HEK293 (cell line): ENCODE measurements around the gene SH3GLB2.
A peak's percentile ranks its signal among the peaks of the same experiment; 100 is the strongest.

Experiments used
- CTCF ChIA-PET: fragments of 350-600 bp; formaldehyde crosslinking; extraction: SDS; loops from one replicate; lab custom pipeline; 2021; ENCODE audit warnings: antibody characterized with exemption; lab: Yijun Ruan, JAX
- POLR2A ChIA-PET: fragments of 300-600 bp; formaldehyde crosslinking; extraction: SDS; loops from one replicate; lab custom pipeline; 2020; ENCODE audit warnings: antibody characterized with exemption, inconsistent platforms; lab: Yijun Ruan, JAX
- H3K27ac ChIP-seq: fragments of 200-500 bp; sonication (Bioruptor generic); 2 replicates; pipeline ENCODE4 v1.5.1; 2014; ENCODE audit warnings: low read depth, low read length, control low read depth, inconsistent platforms; ENCODE audit errors: extremely low read depth
- H3K36me3 ChIP-seq, 2 experiments: fragments of 200-500 bp in 1 of 2; sonication (Bioruptor generic) in 1 of 2; 1 replicate in 1 of 2; 2 replicates in 1 of 2; pipeline ENCODE4 v1.5.1; 2014 to 2017; ENCODE audit warnings: inconsistent platforms in 2 of 2, low read length in 2 of 2; ENCODE audit not compliant: control insufficient read depth in 2 of 2, insufficient read depth in 1 of 2
- H3K4me1 ChIP-seq: fragments of 200-500 bp; sonication (Bioruptor generic); 2 replicates; pipeline ENCODE4 v1.5.1; 2014; ENCODE audit warnings: mild to moderate bottlenecking, low read length, inconsistent platforms; ENCODE audit not compliant: control insufficient read depth, insufficient read depth
- H3K4me3 ChIP-seq: 2 replicates; pipeline ENCODE4 v1.5.1; 2011; ENCODE audit warnings: low read depth, mild to moderate bottlenecking, control low read depth, low read length, moderate library complexity
- H3K9me3 ChIP-seq: fragments of 200-500 bp; sonication (Bioruptor generic); 2 replicates; pipeline ENCODE4 v1.5.1; 2014; ENCODE audit warnings: low read depth, low read length, inconsistent platforms; ENCODE audit not compliant: control insufficient read depth, insufficient read depth
- BCL11B ChIP-seq: fragments of 450-650 bp; formaldehyde crosslinking; IDR thresholded peaks from 2 replicates; pipeline ENCODE4 v1.5.1; 2016; ENCODE audit warnings: low read depth, missing biosample characterization, missing genetic modification characterization
- GFI1B ChIP-seq: fragments of 450-650 bp; formaldehyde crosslinking; IDR thresholded peaks from 2 replicates; pipeline ENCODE4 v1.5.1; 2016; ENCODE audit warnings: missing biosample characterization, missing genetic modification characterization
- KLF10 ChIP-seq: fragments of 450-650 bp; IDR thresholded peaks from 2 replicates; pipeline ENCODE4 v1.5.1; 2018; ENCODE audit warnings: missing biosample characterization, mild to moderate bottlenecking, missing genetic modification characterization
- KLF9 ChIP-seq: fragments of 450-650 bp; formaldehyde crosslinking; IDR thresholded peaks from 2 replicates; pipeline ENCODE4 v1.5.1; 2016; ENCODE audit warnings: missing biosample characterization, missing genetic modification characterization, low read depth
- REPIN1 ChIP-seq: fragments of 450-650 bp; formaldehyde crosslinking; IDR thresholded peaks from 2 replicates; pipeline ENCODE4 v1.5.1; 2017; ENCODE audit warnings: missing biosample characterization, missing genetic modification characterization, low read depth
- SP2 ChIP-seq: fragments of 450-650 bp; formaldehyde crosslinking; IDR thresholded peaks from 2 replicates; pipeline ENCODE4 v1.5.1; 2016; ENCODE audit warnings: missing biosample characterization, missing genetic modification characterization
- SP7 ChIP-seq: fragments of 450-650 bp; formaldehyde crosslinking; IDR thresholded peaks from 2 replicates; pipeline ENCODE4 v1.5.1; 2016; ENCODE audit warnings: missing biosample characterization, missing genetic modification characterization
- ZBTB1 ChIP-seq: fragments of 450-650 bp; formaldehyde crosslinking; IDR thresholded peaks from 2 replicates; pipeline ENCODE4 v1.5.1; 2016; ENCODE audit warnings: missing biosample characterization, missing genetic modification characterization
- ZBTB8A ChIP-seq: fragments of 450-650 bp; formaldehyde crosslinking; IDR thresholded peaks from 2 replicates; pipeline ENCODE4 v1.5.1; 2016; ENCODE audit warnings: missing biosample characterization, missing genetic modification characterization
- ZNF112 ChIP-seq: fragments of 450-650 bp; formaldehyde crosslinking; IDR thresholded peaks from 2 replicates; pipeline ENCODE4 v1.5.0; 2017; ENCODE audit warnings: missing biosample characterization, missing genetic modification characterization
- ZNF155 ChIP-seq: fragments of 450-650 bp; formaldehyde crosslinking; IDR thresholded peaks from 2 replicates; pipeline ENCODE4 v1.5.1; 2016; ENCODE audit warnings: missing biosample characterization, missing genetic modification characterization
- ZNF16 ChIP-seq: fragments of 450-650 bp; formaldehyde crosslinking; IDR thresholded peaks from 2 replicates; pipeline ENCODE4 v1.5.1; 2016; ENCODE audit warnings: low read depth, missing biosample characterization, missing genetic modification characterization
- ZNF175 ChIP-seq: fragments of 450-650 bp; formaldehyde crosslinking; IDR thresholded peaks from 2 replicates; pipeline ENCODE4 v1.5.1; 2016; ENCODE audit warnings: missing biosample characterization, missing genetic modification characterization
- ZNF2 ChIP-seq: fragments of 450-650 bp; formaldehyde crosslinking; IDR thresholded peaks from 2 replicates; pipeline ENCODE4 v1.5.1; 2016; ENCODE audit warnings: missing biosample characterization, missing genetic modification characterization
- ZNF274 ChIP-seq, 2 experiments: fragments of 200-500 bp in 1 of 2; fragments of 450-650 bp in 1 of 2; sonication (Bioruptor generic) in 1 of 2; formaldehyde crosslinking in 1 of 2; IDR thresholded peaks; 2 replicates each; pipeline versions ENCODE4 v1.5.1 to v1.6.1; 2014 to 2016; ENCODE audit warnings: borderline replicate concordance in 1 of 2, inconsistent platforms in 1 of 2, low read length in 1 of 2, missing biosample characterization in 1 of 2, missing genetic modification characterization in 1 of 2
- ZNF302 ChIP-seq: fragments of 450-650 bp; formaldehyde crosslinking; IDR thresholded peaks from 2 replicates; pipeline ENCODE4 v1.5.1; 2016; ENCODE audit warnings: missing biosample characterization, missing genetic modification characterization, low read depth
- ZNF501 ChIP-seq: fragments of 450-650 bp; formaldehyde crosslinking; IDR thresholded peaks from 2 replicates; pipeline ENCODE4 v1.5.1; 2016; ENCODE audit warnings: missing biosample characterization, missing genetic modification characterization
- ZNF621 ChIP-seq: fragments of 450-650 bp; formaldehyde crosslinking; IDR thresholded peaks from 2 replicates; pipeline ENCODE4 v1.5.1; 2017; ENCODE audit warnings: missing biosample characterization, missing genetic modification characterization
- ZNF654 ChIP-seq: fragments of 450-650 bp; formaldehyde crosslinking; IDR thresholded peaks from 2 replicates; pipeline ENCODE4 v1.5.1; 2016; ENCODE audit warnings: low read depth, missing biosample characterization, missing genetic modification characterization
- ZNF660 ChIP-seq: fragments of 450-650 bp; IDR thresholded peaks from 2 replicates; pipeline ENCODE4 v1.5.1; 2018; ENCODE audit warnings: missing biosample characterization, mild to moderate bottlenecking, missing genetic modification characterization
- ZNF701 ChIP-seq: fragments of 450-650 bp; formaldehyde crosslinking; IDR thresholded peaks from 2 replicates; pipeline ENCODE4 v1.5.1; 2016; ENCODE audit warnings: missing biosample characterization, missing genetic modification characterization
- ZNF776 ChIP-seq: fragments of 450-650 bp; formaldehyde crosslinking; IDR thresholded peaks from 2 replicates; pipeline ENCODE4 v1.5.0; 2017; ENCODE audit warnings: missing biosample characterization, missing genetic modification characterization, borderline replicate concordance
- ZSCAN23 ChIP-seq: fragments of 450-650 bp; formaldehyde crosslinking; IDR thresholded peaks from 2 replicates; pipeline ENCODE4 v1.5.1; 2016; ENCODE audit warnings: missing biosample characterization, missing genetic modification characterization
- TF ChIP-seq, protein P1 (sequence below): fragments of 450-650 bp; IDR thresholded peaks from 2 replicates; pipeline ENCODE4 v1.5.1; 2018; ENCODE audit warnings: missing biosample characterization, mild to moderate bottlenecking, missing genetic modification characterization
- TF ChIP-seq, protein P2 (sequence below): fragments of 450-650 bp; formaldehyde crosslinking; conservative IDR thresholded peaks from 2 replicates; pipeline ENCODE4 v1.5.1; 2016; ENCODE audit warnings: low read depth, missing biosample characterization, missing genetic modification characterization
- TF ChIP-seq, protein P3 (sequence below): fragments of 450-650 bp; formaldehyde crosslinking; IDR thresholded peaks from 2 replicates; pipeline ENCODE4 v1.5.1; 2016; ENCODE audit warnings: missing biosample characterization, missing genetic modification characterization, low read depth
- TF ChIP-seq, protein P4 (sequence below): fragments of 450-650 bp; formaldehyde crosslinking; IDR thresholded peaks from 2 replicates; pipeline ENCODE4 v1.5.1; 2016; ENCODE audit warnings: missing biosample characterization, missing genetic modification characterization

SH3GLB2 gene

DNA sequence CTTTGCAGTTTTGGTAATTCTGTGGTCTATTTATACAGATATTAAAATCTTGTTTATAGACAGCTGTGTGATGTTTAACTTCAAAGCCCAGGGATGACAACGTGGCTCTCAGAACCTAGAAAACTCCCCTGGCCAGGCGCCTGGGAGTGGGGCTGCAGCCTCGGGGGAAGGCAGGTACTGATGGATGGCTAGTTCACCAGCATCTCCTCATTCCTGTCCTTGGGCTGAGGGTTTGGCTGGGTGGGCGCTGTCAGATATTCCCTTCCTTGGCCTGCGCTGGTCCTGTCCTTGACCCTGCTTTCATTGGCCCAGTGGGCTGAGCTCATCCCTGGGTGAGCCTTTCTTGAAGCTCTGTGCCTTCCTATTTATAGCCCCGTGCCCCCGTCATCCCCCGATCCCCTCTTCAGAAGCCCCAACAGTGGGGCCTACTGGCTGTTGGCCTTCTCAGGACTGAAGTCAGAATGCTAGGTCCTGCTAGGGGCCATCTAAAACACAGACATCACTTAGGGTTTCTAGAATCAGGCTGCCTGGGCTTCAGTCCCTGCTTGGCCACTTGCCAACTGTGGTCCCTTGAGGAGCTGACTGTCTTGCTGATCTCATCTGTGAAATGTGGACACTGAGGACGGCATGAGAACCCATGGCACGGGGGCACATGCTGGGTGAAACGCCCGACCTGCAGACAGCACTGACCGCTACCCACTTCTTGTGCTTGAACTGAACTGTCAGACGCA, 20.9 kb downstream of the SH3GLB2 start (continued):
- TF ChIP-seq ZNF112 (0 out of 2 replicates have a peak, but pooled peaks have one; percentile 18), ZBTB1 (tag by site-specific recombination) (no peak), GFI1B (tag by site-specific recombination) (no peak), ZNF701 (tag by site-specific recombination) (no peak), ZNF175 (no peak), REPIN1 (no peak), ZBTB8A (tag by site-specific recombination) (0 out of 2 replicates have a peak, but pooled peaks have one; percentile 7), ZNF776 (tag by site-specific recombination) (0 out of 2 replicates have a peak, but pooled peaks have one; percentile 28)

DNA sequence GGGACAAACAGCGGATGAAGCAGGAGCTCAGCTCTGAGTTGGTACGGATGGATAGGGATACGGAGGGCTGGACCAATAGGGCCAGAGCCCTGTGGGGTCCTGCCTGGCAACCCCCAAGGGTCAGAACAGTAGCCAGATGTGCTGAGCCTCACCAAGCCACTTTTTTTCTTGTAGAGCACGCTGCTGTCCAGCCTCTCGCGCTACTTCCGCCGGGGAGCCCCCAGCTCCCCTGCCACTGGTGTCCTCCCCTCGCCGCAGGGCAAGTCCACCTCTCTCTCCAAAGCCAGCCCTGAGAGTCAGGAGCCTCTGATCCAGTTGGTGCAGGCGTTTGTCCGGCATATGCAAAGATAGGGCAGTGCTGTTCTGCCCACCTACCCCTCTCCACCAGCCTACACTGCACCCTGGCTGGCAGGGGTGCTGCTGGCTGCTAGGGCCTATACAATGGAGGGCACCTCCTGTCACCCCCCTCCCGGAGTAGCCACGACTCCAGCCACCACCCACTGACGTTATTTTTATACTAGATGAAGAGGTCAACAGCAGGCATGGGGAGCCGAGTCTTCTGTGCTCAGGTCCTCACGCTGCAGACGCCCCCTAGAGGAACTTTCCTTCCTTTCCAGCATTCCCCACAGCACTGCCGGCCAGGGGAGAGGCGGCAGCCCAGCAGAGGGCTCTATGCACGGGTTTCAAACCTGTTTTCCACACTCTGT, 21.6 kb downstream of the SH3GLB2 start:
- CTCF ChIA-PET: interaction anchor here (0.7 to 3.3 kb wide), 26 partner anchors 8 to 830 kb away, joined by 3 to 31 read pairs (median 4); partner anchors contain the start of genes MIGA2 and SH3GLB2
- Histone ChIP-seq H3K9me3 (no peaks in the 10 kb centered on the region), H3K4me3 (no peak overlapping the region), H3K36me3 (peaks cover 3 to 83% of the 10 kb centered on the region in 2 experiments; a peak in 2 of 3 replicates), H3K4me1 (no peaks in the 10 kb centered on the region), H3K27ac (no peak overlapping the region)
- POLR2A ChIA-PET: interaction anchor here (0.6 to 2.6 kb wide), 6 partner anchors 9 to 58 kb away, joined by 3 to 10 read pairs (median 4); partner anchors contain the start of genes MIGA2 and SH3GLB2
- TF ChIP-seq, protein P1, sequence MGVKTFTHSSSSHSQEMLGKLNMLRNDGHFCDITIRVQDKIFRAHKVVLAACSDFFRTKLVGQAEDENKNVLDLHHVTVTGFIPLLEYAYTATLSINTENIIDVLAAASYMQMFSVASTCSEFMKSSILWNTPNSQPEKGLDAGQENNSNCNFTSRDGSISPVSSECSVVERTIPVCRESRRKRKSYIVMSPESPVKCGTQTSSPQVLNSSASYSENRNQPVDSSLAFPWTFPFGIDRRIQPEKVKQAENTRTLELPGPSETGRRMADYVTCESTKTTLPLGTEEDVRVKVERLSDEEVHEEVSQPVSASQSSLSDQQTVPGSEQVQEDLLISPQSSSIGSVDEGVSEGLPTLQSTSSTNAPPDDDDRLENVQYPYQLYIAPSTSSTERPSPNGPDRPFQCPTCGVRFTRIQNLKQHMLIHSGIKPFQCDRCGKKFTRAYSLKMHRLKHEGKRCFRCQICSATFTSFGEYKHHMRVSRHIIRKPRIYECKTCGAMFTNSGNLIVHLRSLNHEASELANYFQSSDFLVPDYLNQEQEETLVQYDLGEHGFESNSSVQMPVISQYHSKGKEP: no peak
- TF ChIP-seq ZNF501 (tag by site-specific recombination): 0 out of 2 replicates have a peak, but pooled peaks have one; percentile 25
- no peak for TF ChIP-seq ZNF302 (tag by site-specific recombination)
- peak; percentile 18; the same call in 1 of the 2 replicates for TF ChIP-seq SP7 (tag by site-specific recombination)
- no peak for TF ChIP-seq ZSCAN23 (tag by site-specific recombination)
- TF ChIP-seq KLF9 (tag by site-specific recombination): no peak
- no peak for TF ChIP-seq REPIN1
- peak; percentile 38 for TF ChIP-seq ZNF654 (tag by site-specific recombination)
- no peak for TF ChIP-seq ZNF16 (tag by site-specific recombination)
- no peak for TF ChIP-seq ZNF621 (tag by site-specific recombination)
- no peak for TF ChIP-seq ZNF274 (IDR thresholded peaks at IDR 0.05; ENCODE audit: low read length)
- TF ChIP-seq ZNF274 (tag by site-specific recombination; IDR thresholded peaks at IDR 0.05; ENCODE audit: borderline replicate concordance): no peak
- TF ChIP-seq, protein P2, sequence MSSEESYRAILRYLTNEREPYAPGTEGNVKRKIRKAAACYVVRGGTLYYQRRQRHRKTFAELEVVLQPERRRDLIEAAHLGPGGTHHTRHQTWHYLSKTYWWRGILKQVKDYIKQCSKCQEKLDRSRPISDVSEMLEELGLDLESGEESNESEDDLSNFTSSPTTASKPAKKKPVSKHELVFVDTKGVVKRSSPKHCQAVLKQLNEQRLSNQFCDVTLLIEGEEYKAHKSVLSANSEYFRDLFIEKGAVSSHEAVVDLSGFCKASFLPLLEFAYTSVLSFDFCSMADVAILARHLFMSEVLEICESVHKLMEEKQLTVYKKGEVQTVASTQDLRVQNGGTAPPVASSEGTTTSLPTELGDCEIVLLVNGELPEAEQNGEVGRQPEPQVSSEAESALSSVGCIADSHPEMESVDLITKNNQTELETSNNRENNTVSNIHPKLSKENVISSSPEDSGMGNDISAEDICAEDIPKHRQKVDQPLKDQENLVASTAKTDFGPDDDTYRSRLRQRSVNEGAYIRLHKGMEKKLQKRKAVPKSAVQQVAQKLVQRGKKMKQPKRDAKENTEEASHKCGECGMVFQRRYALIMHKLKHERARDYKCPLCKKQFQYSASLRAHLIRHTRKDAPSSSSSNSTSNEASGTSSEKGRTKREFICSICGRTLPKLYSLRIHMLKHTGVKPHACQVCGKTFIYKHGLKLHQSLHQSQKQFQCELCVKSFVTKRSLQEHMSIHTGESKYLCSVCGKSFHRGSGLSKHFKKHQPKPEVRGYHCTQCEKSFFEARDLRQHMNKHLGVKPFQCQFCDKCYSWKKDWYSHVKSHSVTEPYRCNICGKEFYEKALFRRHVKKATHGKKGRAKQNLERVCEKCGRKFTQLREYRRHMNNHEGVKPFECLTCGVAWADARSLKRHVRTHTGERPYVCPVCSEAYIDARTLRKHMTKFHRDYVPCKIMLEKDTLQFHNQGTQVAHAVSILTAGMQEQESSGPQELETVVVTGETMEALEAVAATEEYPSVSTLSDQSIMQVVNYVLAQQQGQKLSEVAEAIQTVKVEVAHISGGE (tag by site-specific recombination): no peak
- no peak for TF ChIP-seq KLF10
- no peak for TF ChIP-seq BCL11B (tag by site-specific recombination)
- TF ChIP-seq ZNF155: no peak
- TF ChIP-seq, protein P3, sequence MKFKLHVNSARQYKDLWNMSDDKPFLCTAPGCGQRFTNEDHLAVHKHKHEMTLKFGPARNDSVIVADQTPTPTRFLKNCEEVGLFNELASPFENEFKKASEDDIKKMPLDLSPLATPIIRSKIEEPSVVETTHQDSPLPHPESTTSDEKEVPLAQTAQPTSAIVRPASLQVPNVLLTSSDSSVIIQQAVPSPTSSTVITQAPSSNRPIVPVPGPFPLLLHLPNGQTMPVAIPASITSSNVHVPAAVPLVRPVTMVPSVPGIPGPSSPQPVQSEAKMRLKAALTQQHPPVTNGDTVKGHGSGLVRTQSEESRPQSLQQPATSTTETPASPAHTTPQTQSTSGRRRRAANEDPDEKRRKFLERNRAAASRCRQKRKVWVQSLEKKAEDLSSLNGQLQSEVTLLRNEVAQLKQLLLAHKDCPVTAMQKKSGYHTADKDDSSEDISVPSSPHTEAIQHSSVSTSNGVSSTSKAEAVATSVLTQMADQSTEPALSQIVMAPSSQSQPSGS (tag by site-specific recombination): no peak
- TF ChIP-seq, protein P4, sequence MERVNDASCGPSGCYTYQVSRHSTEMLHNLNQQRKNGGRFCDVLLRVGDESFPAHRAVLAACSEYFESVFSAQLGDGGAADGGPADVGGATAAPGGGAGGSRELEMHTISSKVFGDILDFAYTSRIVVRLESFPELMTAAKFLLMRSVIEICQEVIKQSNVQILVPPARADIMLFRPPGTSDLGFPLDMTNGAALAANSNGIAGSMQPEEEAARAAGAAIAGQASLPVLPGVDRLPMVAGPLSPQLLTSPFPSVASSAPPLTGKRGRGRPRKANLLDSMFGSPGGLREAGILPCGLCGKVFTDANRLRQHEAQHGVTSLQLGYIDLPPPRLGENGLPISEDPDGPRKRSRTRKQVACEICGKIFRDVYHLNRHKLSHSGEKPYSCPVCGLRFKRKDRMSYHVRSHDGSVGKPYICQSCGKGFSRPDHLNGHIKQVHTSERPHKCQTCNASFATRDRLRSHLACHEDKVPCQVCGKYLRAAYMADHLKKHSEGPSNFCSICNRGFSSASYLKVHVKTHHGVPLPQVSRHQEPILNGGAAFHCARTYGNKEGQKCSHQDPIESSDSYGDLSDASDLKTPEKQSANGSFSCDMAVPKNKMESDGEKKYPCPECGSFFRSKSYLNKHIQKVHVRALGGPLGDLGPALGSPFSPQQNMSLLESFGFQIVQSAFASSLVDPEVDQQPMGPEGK (tag by site-specific recombination): no peak; the same call in 1 of the 2 replicates
- peak; percentile 97 for TF ChIP-seq ZNF2 (tag by site-specific recombination)
- TF ChIP-seq ZNF660 (tag by site-specific recombination): peak; percentile 60; the same call in 1 of the 2 replicates
- TF ChIP-seq SP2: no peak
